Liver (tissue), 9 donors: ENCODE data around the gene CADPS. TPM values are rescaled to one million over a fixed set of nuclear protein-coding genes. Genes with fewer than 3 reads are reported as not detected.
A peak's percentile ranks its signal among the peaks of the same experiment; 100 is the strongest.

Experiments used
- DNase-seq: peaks from one replicate; pipeline ENCODE4 v3.0.0-alpha.2; 2017; ENCODE audit warnings: low spot score
- H3K27ac ChIP-seq, 2 donors: one replicate each; pipeline ENCODE4 v1.7.0; 2013; ENCODE audit warnings: inconsistent platforms in 2 of 2, low read length in 2 of 2, control low read depth in 1 of 2, low read depth in 1 of 2, mild to moderate bottlenecking in 1 of 2
- H3K27me3 ChIP-seq, 4 donors: one replicate each; pipeline versions ENCODE4 v1.6.1 to v1.7.0; 2013; ENCODE audit warnings: low read length in 3 of 4, inconsistent platforms in 1 of 4, mild to moderate bottlenecking in 1 of 4, moderate library complexity in 1 of 4; ENCODE audit not compliant: control insufficient read depth in 4 of 4, insufficient read depth in 4 of 4
- H3K36me3 ChIP-seq, 4 donors: one replicate each; pipeline versions ENCODE4 v1.6.1 to v1.7.0; 2013; ENCODE audit warnings: low read length in 3 of 4, mild to moderate bottlenecking in 3 of 4, low read depth in 1 of 4, moderate library complexity in 1 of 4; ENCODE audit not compliant: control insufficient read depth in 4 of 4, insufficient read depth in 3 of 4
- H3K4me1 ChIP-seq, 4 donors: one replicate each; pipeline versions ENCODE4 v1.6.1 to v1.7.0; 2013; ENCODE audit warnings: low read length in 3 of 4, mild to moderate bottlenecking in 3 of 4, moderate library complexity in 1 of 4; ENCODE audit not compliant: control insufficient read depth in 4 of 4, insufficient read depth in 4 of 4
- H3K4me3 ChIP-seq, 3 donors: one replicate each; pipeline versions ENCODE4 v1.6.1 to v1.7.0; 2013; ENCODE audit warnings: low read length in 3 of 3, control low read depth in 1 of 3, low read depth in 1 of 3, mild to moderate bottlenecking in 1 of 3
- H3K9ac ChIP-seq, 2 donors: one replicate each; pipeline ENCODE4 v1.7.0; 2013; ENCODE audit warnings: low read length in 2 of 2, mild to moderate bottlenecking in 2 of 2, moderate library complexity in 2 of 2, control low read depth in 1 of 2, low read depth in 1 of 2
- H3K9me3 ChIP-seq, 4 donors: one replicate each; pipeline versions ENCODE4 v1.6.1 to v1.7.0; 2013; ENCODE audit warnings: low read length in 3 of 4; ENCODE audit not compliant: control insufficient read depth in 4 of 4
- EGR1 ChIP-seq, 2 donors: IDR thresholded peaks; 2 replicates each; pipeline ENCODE4 v1.6.1; 2016 to 2018; ENCODE audit warnings: antibody characterized with exemption in 2 of 2, low read depth in 2 of 2
- FOXA1 ChIP-seq: IDR thresholded peaks from 2 replicates; pipeline ENCODE4 v1.6.1; 2016; ENCODE audit warnings: antibody characterized with exemption
- FOXA2 ChIP-seq: IDR thresholded peaks from 2 replicates; pipeline ENCODE4 v1.6.1; 2016; ENCODE audit warnings: antibody characterized with exemption
- GABPA ChIP-seq, 2 donors: IDR thresholded peaks in 1 of 2; conservative IDR thresholded peaks in 1 of 2; 2 replicates each; pipeline ENCODE4 v1.6.1; 2016; ENCODE audit warnings: antibody characterized with exemption in 2 of 2, mild to moderate bottlenecking in 1 of 2, moderate library complexity in 1 of 2
- HNF4A ChIP-seq, 2 donors: conservative IDR thresholded peaks; 2 replicates each; pipeline ENCODE4 v1.6.1; 2016; ENCODE audit warnings: antibody characterized with exemption in 2 of 2, mild to moderate bottlenecking in 2 of 2
- HNF4G ChIP-seq: IDR thresholded peaks from 2 replicates; pipeline ENCODE4 v1.6.1; 2016; ENCODE audit warnings: antibody characterized with exemption
- JUND ChIP-seq, 2 donors: IDR thresholded peaks; 2 replicates each; pipeline ENCODE4 v1.6.1; 2016; ENCODE audit warnings: antibody characterized with exemption in 2 of 2
- MAX ChIP-seq: IDR thresholded peaks from 2 replicates; pipeline ENCODE4 v1.6.1; 2016; ENCODE audit warnings: antibody characterized with exemption
- NR2F2 ChIP-seq: IDR thresholded peaks from 2 replicates; pipeline ENCODE4 v1.6.1; 2016; ENCODE audit warnings: antibody characterized with exemption
- RAD21 ChIP-seq, 2 donors: IDR thresholded peaks; 2 replicates each; pipeline ENCODE4 v1.6.1; 2016; ENCODE audit warnings: antibody characterized with exemption in 2 of 2, mild to moderate bottlenecking in 2 of 2
- REST ChIP-seq: IDR thresholded peaks from 2 replicates; pipeline ENCODE4 v1.6.1; 2016; ENCODE audit warnings: antibody characterized with exemption, mild to moderate bottlenecking
- RXRA ChIP-seq, 2 donors: IDR thresholded peaks; 2 replicates each; pipeline ENCODE4 v1.6.1; 2017 to 2018; ENCODE audit warnings: antibody characterized with exemption in 2 of 2, mild to moderate bottlenecking in 1 of 2
- YY1 ChIP-seq: IDR thresholded peaks from 2 replicates; pipeline ENCODE4 v1.6.1; 2016; ENCODE audit warnings: antibody characterized with exemption, mild to moderate bottlenecking
- WGBS: extraction: QIAGEN DNeasy Blood & Tissue Kit; methylation state at CpG from one replicate; pipeline ENCODE4 v1.1.7; 2013; 5-methylcytosine and 5-hydroxymethylcytosine counted together
- polyA plus RNA-seq, 2 donors: library from polyadenylated mRNA; stranded (reverse) in 1 of 2; unstranded in 1 of 2; fragments of 200-250 nt in 1 of 2; fragments of >200 nt in 1 of 2; fragmentation: Nextera tagmentation in 1 of 2; extraction: Ambion mirVana in 1 of 2; gene quantifications; one replicate each; pipeline versions ENCODE4 v1.2.1 to v1.2.3, GENCODE V29; 2013 to 2015
- total RNA-seq, 2 donors: library from RNA; depleted of rRNA; stranded (reverse); fragments of >200 nt; gene quantifications; one replicate each; pipeline ENCODE4 v1.2.3, GENCODE V29; 2014
- TF ChIP-seq, protein P1 (sequence below): fragments of 150-350 bp; IDR thresholded peaks from 2 replicates; pipeline ENCODE4 v1.5.1; 2017; ENCODE audit warnings: improper control_type of control experiment, low read depth, low read length; ENCODE audit not compliant: missing input control
- donor health status: healthy.
- donor health status: healthy.
- donor health status: healthy.
- donor health status: healthy.
- donor health status: healthy.

The CADPS gene
- total and polyA plus RNA-seq, 4 donors = 0.05 to 0.37 (median 0.17) TPM; not detected in 1

GRCh38 chr3:62372621-62373041, 502.6 kb downstream of the CADPS start (continued):
- TF ChIP-seq REST (no peak), GABPA (IDR thresholded peaks at IDR 0.05 in 1 of 2, conservative IDR thresholded peaks at IDR 0.05 in 1 of 2) (no peak), EGR1 (IDR thresholded peaks at IDR 0.05; ENCODE audit: low read depth in 2 of 2) (no peak), MAX (no peak)

DNA sequence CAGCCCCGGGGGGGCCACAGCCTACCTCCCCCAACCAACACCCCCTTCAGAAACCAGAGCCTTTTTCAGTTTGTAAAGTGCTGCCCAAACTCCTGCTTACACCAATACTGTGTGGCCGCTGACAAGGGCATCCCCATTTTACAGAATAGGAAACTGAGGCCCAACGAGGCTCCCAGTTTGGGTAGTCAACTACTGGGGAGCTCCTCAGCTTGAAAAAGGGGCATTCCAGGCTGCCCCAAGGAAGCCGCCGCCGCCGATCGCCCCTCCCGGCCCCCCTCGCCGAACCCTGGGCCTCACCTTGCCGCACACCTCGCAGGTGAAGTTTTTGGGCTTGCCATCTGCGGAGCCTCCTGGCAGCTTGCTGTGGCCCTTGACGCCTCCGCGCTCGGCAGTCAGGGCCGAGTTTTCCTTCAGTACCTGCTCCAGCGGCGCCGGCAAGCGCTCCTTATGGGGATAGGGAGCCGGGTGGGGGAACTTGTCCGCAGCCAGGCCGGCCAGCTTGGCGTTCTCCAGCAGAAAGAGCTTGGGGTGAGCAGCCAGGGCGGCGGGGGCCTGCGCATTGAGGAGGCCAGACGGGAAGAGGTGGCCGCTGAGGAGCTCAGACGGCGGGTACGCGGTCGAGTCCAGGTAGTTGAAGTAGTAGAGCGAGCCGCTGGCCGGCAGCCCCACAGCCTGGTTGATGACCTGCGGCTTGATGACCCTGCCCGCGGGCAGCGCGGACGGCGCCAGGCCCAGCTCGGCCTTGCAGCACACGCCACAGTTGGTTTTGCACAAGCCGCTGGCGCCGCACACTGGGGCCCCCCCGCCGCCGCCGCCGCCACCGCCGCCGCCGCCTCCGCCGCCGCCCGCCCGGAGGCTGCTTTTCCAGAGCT, 503.3 kb downstream of the CADPS start:
- Histone ChIP-seq H3K4me3 (peak overlapping the region in 1 of 3 donors; percentile 47), H3K36me3 (no peaks in the 10 kb centered on the region), H3K27me3 (peaks cover 7 to 51% (median 44%) of the 10 kb centered on the region in 4 donors), H3K9ac (no peak overlapping the region), H3K4me1 (peaks cover 18 to 53% (median 32%) of the 10 kb centered on the region in 4 donors), H3K27ac (no peak overlapping the region), H3K9me3 (peaks cover 0 to 3% (median 0%) of the 10 kb centered on the region in 4 donors)
- WGBS = 5% methylated on average over 66 of the region's 66 CpGs
- peak; percentile 68 to 86 for TF ChIP-seq RXRA (IDR thresholded peaks at IDR 0.05)
- no peak for TF ChIP-seq EGR1 (IDR thresholded peaks at IDR 0.05; ENCODE audit: low read depth in 2 of 2)
- DNase-seq = no peak

- Histone ChIP-seq H3K4me1 (peaks cover 18 to 53% (median 32%) of the 10 kb centered on the region in 4 donors), H3K27me3 (peaks cover 7 to 46% (median 40%) of the 10 kb centered on the region in 4 donors), H3K9ac (no peak overlapping the region), H3K27ac (no peak overlapping the region), H3K4me3 (no peak overlapping the region), H3K9me3 (peaks cover 0 to 3% (median 0%) of the 10 kb centered on the region in 4 donors), H3K36me3 (no peaks in the 10 kb centered on the region)
- no peak for DNase-seq
- TF ChIP-seq REST = no peak
- no peak for TF ChIP-seq HNF4G
- no peak for TF ChIP-seq RAD21 (IDR thresholded peaks at IDR 0.05)
- TF ChIP-seq RXRA (IDR thresholded peaks at IDR 0.05) = no peak
- TF ChIP-seq MAX = no peak
- TF ChIP-seq YY1 = no peak
- TF ChIP-seq EGR1 (IDR thresholded peaks at IDR 0.05; ENCODE audit: low read depth in 2 of 2) = no peak
- no peak for TF ChIP-seq NR2F2
- TF ChIP-seq, protein P1, sequence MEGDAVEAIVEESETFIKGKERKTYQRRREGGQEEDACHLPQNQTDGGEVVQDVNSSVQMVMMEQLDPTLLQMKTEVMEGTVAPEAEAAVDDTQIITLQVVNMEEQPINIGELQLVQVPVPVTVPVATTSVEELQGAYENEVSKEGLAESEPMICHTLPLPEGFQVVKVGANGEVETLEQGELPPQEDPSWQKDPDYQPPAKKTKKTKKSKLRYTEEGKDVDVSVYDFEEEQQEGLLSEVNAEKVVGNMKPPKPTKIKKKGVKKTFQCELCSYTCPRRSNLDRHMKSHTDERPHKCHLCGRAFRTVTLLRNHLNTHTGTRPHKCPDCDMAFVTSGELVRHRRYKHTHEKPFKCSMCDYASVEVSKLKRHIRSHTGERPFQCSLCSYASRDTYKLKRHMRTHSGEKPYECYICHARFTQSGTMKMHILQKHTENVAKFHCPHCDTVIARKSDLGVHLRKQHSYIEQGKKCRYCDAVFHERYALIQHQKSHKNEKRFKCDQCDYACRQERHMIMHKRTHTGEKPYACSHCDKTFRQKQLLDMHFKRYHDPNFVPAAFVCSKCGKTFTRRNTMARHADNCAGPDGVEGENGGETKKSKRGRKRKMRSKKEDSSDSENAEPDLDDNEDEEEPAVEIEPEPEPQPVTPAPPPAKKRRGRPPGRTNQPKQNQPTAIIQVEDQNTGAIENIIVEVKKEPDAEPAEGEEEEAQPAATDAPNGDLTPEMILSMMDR = no peak
- no peak for TF ChIP-seq GABPA (IDR thresholded peaks at IDR 0.05 in 1 of 2, conservative IDR thresholded peaks at IDR 0.05 in 1 of 2)
- no peak for TF ChIP-seq FOXA2
- TF ChIP-seq JUND (IDR thresholded peaks at IDR 0.05) = no peak
- TF ChIP-seq HNF4A (conservative IDR thresholded peaks at IDR 0.05) = no peak
- no peak for TF ChIP-seq FOXA1
- 10% methylated on average over 49 of the region's 49 CpGs for WGBS
These were observed 504.1 kb downstream of the CADPS start for GRCh38 chr3:62370858-62371719.
